NCI-H2227 (cell line): Measurements from ENCODE around the gene DLG5.

Experiments used
- DNase-seq: peaks from one replicate; lab custom pipeline; 2025; ENCODE audit not compliant: unreplicated experiment; lab: John Stamatoyannopoulos, UW

DLG5 gene

DNA sequence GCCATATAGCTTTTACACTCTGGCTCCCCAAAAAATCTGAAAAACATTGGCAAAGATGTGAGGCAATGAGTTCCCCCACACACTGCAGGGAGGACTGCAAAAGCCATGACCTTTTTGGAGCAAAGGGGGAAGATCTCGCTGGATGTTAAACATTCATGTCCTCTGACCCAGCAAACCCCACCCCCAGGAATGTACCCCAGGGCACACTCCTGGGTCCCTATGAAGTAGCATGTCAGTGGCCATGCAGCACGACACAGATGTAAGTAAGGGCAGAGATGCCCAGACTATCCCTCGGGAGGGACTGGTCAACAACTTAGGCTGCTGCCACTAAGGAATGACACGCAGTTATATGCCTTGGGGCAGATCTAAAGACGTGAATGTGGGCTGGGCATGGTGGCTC, 100.6 kb downstream of the DLG5 start:
- no peak for DNase-seq

DNA sequence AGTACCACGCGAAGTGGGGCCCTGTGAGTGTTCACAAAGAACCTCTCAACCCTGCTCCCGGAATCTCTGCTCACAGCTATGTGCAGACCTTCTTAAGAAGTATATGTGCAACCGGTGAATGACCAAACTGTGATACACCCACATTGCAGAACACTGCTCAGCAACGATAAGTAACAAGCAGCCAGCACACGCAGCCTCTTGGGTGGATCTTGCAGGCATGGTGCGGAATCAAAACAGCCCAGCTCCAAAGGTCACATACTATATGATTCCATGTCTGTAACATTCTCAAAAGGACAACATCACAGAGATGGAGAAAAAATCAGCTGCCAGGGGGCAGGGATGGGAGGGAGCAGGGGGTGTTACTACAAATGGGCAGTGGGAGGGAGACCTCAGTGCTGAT, 101.6 kb downstream of the DLG5 start:
- DNase-seq = no peak

DNA sequence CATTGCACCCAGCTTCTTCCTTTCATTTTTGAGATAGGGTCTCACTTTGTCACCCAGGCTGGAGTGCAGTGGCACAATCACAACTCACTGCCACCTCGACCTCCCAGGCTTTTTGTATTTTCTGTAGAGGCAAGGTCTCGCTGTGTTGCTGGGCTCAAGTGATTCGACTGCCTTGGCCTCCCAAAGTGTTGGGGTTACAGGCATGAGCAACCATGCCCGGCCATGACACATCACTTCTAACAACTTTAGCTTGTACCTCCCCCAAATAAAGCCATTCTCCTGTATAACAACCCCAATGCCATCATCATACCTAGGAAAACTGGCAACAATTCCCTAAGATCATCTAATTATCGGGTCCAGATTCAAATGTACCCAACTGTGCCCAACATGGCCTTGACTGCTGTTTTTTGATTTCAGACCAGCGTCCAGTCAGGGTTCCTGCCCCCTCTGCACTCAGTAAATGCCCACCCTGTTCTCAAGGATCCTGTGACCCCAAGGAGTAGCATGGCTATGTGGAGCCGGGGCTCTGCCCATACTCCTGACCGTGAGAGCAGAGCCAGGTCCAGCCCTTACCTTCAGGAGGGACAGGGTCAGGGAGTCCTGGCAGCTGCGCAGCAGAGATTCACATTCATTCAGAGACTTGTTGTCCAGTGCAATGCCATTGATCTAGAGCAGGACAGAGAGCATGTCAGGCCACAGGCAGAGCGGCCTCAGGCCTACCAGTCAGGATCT, 102.6 kb downstream of the DLG5 start:
- DNase-seq = no peak

DNA sequence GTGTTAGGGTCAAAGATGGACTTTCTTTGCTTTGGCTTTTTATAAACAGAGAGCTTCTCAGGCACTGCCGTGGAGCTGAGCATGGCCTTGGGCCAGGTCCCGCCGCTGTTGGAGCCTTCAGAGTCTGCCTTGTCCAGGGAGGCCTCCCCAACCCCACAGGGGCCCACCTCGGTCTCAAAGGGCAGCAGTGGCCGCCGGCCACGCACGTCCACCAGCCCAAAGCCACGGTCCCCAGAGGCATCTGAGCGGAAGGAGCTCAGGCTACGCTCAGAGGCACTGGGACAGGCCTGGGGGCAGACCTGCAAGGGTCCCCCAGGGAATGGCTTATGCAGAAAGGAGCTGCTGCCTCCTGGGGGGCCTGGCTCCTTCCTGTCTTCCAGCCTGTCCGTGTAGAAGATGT, 105.0 kb downstream of the DLG5 start:
- no peak for DNase-seq

DNA sequence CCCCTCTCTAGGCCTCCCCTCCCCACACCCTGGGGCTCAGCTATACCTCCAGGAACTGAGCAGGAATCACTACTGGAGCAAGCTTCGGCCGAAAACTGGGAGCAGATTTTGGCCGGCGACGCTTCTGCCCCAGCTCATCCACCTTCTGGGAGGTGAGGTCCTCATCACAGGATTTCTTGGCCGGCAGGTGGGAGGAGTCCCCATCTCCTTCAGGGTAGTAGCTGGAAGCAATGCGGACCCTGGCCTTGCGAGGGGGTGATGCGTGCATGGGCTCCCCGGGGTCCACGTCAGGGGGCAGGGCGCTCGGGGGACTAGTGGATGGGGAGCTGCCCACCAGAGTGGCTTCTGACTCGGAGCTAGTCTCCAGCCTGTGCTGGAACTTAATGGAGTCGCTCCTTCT, 105.5 kb downstream of the DLG5 start:
- no peak for DNase-seq

DNA sequence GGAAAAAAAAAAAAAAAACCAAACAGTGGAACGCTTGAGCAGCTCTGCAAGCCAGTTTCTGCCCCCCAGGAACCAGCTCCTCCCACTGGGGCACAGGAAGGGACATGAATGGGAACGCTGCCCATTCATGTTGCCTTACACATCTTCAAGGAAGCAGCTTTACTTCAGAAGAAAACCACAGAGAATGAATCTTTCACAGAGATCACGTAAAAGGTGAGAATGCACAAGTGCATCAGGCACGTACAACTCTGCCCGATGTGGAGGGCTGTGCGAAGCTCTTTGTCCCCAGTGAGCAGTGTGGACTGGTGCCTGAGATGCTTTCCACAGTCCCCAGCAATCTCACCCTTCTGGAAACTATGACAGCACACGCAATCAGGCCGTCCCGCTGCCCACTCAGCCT, 106.2 kb downstream of the DLG5 start:
- DNase-seq = no peak

DNA sequence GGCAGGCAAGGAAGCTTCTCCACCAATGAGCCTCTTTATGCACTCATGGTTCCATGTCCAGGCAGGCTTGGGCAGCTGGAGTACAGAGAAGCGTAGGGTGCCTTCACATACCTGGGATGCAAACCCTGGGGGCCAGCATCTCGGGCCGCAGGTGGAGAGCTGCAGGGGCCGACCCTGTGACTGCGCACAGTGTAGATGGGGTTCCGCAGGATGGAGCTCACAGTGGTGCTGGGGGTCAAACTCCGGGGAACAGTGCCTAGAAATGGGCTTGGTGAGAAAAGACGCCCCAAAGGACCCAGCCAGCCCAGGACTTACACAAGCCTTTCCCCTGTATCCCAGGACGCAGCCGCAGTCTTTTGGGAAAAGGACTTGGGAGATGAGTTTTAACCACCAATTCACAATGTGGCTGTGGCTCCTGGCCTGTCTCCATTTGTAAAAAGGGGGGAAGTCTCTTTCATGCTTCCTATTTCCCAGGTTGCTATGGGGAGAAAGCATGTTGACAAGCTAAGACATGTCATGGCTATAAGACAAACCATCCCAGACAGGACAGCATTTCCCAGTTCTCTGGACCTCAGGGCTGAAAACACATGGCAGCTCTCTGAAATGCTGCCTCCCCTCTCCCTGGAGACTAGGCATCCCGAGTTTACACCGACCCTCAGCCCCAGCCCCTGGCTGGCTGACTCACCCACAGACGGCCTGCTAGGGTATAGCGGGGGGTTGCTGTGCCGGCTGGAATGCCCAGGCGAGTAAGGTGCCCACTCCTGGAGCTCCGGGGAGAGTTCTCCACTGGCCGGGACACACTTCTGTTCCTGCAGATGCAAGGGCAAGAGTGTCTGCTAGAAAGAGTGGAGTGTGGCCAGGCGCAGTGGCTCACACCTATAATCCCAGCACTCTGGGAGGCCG, 107.1 kb downstream of the DLG5 start:
- DNase-seq = no peak

DNA sequence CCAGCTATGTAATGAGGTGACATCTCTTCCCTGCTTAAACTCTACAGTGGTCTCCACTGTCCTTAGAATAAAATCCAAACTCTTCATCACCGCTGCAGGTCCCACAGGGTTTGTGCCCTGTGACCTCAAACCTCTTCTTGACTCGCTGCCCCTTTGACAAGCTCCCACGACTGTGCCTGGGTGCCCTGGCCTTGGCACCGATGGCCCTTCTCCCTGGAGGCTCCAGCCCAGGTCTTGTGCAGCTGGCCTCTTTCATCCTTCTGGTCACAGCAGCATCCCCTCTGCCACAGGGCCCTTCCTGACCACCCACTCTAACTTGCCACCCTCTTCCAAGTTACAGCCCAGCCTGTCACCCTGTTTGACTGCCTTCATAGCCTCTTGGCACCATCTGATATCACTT, 108.2 kb downstream of the DLG5 start:
- no peak for DNase-seq

DNA sequence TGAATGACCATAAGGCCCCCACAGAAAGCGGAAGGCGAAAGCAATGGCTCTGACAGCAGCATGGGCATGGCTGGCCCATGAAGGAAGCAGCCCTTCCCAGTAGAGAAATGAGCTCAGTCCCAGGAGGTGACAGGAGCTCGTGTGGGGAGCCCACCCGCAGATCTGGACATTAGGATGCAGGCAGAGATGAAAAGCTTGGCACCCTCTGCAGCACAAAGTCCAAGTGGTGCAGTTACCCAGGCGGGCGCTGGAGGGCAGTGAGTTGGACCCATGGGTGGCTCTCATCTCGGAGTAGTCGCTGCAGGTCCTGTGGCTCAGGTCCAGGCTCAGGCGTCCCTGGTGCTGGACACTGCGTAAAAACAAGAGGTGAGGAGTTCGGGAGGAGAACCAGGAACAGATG, 109.0 kb downstream of the DLG5 start:
- DNase-seq = no peak

DNA sequence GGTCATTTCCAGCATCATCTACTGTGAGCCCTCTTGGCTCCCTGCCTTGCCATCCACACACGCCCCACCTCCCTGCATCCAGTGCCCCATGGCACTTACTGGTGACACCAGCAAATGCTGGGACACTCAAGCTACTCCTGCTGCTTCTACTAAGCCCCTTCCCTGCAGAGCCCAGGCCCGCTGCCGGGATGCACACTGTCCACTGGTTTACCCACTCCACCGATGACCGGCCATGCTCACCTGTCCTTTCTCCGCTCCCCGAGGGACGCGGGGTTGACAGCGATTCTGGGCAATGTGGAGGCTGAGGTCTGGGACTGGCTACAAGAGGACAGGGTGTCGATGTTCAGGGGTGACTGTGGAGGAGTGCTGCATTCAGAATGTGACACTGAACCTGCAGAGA, 110.2 kb downstream of the DLG5 start:
- no peak for DNase-seq

DNA sequence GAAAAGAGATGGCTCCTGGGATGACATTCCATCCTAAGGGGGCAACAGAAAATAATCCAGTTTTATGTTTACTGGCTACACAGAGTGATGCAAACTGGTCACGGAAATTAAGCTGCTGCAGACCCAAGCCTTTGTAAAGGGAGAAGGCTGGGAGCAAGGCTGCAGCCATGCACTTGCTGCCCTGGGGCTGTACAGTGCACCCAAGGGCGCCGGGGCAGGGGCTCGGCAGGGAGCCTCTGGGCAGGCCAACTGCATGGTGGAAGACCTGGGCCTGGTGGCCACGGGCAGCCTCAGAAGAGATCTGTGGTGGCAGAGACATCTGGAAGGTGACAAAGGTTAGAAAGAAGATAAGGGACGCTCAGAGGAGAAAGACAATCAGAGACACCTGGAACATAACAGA, 113.8 kb downstream of the DLG5 start:
- no peak for DNase-seq

DNA sequence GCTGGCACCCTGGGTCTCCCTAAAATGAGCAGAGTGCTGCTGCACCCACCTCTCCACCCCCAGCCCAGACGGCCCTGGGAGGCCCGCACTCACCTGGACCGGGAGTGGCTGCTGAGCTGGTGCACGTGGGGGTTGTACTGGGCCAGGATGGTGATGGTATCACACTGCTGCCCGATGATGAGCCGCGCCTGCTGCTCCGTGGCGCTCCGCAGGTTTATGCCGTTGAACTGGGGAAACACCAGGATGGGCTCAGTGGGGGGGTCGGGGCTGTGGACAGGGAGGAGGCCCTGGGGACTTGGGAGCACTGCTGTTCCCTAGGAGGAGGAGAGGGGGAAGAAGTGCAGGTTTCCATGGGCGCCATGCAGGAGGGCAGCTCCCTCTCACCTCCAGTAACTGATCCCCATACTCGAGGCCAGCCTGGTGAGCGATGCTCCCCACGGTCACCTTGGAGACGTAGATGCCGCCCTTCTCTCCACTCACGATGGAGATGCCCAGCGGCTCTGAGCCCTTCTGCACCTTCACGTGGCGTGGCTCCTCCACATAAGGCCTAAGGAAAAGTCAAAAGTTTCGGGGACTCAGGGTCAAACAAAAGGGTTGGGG, 114.6 kb downstream of the DLG5 start:
- DNase-seq = no peak

DNA sequence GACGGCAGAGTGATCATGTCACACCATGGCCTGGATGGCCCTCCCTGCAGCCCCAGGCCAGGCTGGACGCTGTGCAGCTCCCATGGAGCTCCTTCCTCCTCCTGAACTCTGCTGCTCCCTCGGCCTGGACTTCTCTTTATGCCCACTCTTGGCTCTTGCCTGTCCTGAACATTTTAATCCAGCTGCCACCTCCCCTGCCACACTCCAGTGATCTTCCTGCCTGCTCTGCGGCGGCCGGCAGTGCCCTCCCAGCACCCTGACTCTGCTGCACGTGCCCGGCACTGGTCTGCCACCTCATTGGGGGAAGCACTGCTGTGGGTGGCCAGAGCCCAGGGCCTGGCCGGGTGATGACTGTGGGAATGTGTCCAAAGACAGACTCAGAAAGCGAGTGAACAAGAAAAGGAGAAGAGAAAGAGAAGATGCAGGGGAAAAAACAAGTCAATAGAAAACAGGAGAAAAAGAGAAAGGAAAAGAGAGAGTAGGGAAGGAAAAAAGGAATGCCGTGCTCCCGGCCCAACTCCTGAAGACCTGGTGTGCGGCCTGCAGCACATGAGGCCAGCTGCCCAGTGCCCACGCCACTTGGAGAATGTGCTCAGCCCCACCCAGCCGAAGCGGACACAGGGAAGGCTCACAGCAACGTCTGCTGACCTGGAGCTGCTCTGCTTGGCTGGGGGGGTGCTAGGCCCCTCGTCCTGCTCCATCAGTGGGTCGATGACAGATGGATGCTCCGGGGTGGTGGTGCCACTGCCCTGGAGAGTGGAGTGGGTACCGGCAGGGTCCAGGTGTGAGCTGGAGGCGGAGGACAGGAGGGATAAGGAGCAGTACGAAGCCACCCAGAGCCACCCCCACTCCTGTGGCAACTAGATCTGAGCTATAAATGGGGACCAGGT, 115.9 kb downstream of the DLG5 start:
- no peak for DNase-seq

DNA sequence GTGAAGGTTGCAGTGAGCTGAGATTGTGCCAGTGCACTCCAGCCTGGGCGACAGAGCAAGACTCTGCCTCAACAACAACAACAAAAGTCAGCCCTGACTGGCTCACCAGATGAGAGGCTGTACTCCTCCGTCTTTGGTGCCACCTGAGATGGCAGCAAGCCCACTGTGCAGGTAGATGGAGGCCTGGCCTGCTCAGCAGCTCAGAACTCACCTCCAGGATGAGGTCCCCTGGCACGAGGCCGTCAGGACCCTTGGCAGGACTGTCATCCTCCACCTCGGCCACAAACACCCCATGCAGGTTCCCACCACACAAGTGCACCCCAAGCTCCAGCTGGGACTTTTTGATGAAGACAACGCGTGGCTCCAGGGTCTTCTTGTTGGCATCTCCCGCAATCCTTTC, 117.2 kb downstream of the DLG5 start:
- DNase-seq = no peak

DNA sequence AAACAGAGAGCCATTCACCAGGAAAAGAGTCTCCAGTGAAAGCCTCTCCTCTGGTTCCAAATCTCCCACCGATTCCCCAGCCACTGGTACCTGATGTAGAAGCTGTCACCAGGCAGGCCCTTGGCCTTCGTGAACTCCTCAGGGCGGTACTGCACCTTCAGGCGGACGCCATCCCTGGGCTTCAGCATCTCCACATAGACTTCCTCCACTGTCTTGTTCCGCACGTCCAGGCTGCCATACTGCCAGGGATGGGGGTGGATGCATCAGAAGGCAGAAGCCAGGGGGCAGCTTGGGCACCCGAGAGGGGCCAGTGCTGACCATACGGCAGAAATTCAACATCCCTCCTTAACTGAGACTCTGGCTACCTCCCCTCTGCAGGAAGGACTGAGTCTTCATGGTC, 118.8 kb downstream of the DLG5 start:
- DNase-seq = no peak

DNA sequence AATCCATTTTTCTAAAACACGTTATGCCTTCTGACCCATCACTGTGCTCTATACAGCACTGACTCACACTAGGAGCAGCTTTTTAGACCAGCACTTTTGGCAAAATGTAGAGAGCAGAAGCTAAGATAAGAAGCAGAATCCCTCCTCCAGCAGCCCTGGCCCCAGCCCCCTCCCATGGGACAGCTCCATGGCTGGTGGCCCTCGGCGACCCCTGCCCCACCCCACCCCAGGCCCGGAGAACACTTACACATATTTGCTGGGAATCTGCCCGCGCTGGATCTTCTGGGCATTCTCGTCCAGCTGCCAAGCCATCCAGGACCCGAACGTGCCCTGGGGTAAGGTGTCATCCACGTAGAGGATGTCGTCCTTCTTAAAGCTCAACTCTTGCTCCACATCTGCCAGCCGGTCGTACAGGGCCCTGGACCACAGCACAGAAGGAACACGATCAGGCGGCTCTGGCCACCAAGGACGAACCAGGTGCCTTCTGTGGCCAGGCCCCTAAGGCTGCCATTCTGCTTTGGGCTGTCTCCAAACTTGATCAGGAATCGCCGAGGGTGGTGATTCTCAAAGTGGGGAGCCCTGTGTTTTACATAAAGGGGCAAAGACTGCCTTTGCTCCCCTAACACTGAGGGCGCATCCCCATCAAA, 119.9 kb downstream of the DLG5 start:
- DNase-seq = no peak

DNA sequence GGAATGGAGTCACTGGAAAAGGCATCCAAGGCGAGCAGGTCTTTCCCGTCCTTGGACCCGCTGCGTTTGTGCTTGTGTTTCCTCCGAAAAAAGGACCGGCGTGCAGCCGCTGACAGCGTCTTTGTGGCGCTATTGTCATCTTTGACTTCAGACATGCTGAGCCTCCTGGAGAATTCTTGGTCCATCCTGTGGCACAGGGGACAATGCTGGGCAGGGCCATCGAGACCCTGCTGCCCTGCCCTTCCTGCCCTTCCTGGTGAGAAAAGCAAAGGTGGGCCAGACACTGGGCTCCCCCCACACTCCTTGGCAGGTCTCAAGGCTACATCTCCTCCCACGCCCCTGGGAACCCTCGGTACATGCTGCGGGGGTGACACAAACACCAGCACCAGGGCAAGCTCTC, 120.9 kb downstream of the DLG5 start:
- no peak for DNase-seq

DNA sequence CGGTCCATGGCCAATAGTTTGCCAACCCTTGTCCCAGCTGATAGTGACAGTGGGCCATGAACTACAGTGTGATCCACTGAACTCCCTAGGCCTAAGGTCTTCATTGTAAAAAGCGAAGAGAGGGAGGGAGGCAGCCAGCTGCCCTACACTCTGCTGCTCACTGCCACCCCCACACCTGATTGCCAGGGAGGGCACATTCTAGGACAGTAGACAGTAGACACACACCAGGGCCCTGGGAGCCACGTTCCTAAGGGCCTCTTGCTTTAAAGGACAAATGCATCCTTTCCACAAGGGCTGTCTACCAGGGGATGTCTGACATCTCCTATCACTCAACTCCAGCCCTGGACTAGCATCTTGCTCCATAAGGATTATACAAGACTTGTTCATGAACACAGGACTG, 122.2 kb downstream of the DLG5 start:
- DNase-seq = no peak

DNA sequence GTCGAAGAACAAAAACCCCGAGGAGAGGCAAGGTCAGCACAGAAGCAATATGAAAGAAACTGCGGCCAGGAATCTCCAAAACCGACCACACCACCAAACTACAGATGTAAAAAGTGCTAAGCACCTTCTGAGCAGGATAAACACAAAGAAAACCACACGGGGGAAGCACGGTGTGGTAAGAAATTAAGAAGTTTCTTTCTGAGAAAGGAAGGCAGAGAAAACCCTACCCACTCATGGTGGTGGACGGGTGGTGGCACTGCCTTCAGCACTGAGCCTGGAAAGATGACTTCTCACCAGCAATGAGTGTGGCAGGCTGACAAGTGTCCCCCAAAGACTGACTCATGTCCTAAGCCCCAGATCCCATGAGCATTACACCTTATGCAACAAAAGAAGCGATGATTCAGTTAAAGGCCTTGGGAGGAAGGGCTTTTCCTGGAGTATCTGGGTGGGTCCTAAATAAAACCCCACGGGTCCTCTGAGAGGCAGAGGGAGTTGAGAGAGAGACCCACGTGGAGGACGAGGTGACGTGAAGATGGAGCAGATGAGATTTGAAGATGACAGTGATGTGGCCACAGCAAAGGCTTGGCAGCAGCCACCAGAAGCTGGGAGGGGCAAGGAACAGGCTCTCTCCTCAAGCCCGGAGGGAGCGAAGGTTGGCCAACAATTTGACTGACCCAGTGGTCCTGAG, 124.9 kb downstream of the DLG5 start:
- DNase-seq = no peak

DNA sequence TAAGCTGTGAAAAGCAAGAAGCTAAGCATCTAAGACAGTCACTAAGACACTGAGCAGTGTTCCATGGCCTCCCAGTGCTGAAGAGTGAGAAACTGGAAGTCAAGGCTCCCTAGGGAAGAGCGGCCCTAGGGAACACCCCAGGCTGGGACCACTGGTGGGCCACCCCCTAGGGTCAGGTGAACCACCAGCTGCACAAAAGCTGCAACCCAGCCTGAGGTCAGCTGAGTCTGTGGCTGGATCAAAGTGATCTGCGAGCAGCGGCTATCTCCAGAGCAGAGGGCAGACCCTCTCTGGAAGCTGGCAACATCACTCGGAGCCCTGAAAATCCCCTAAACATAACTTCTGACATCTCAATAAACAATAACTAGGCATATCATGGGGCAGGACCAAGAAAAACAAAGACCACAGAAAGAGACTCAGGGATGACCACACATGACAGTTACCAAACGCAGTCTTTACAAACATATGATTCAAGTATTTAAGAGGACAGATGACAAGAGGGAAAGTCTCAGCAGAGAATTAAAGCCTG, 125.8 kb downstream of the DLG5 start:
- DNase-seq = no peak
